GM19324 (cell line): ENCODE measurements around the gene CD46.
"Not testable (repeated sequence)": the region's sequence is repeated elsewhere in the genome, so short reads cannot be mapped to it uniquely, and the experiment has no call there.

Source experiments
- ATAC-seq: cut with Tn5 transposase; IDR thresholded peaks from one replicate; pipeline ENCODE4 v1.9.1; 2021; ENCODE audit warnings: mild to moderate bottlenecking, moderate library complexity; ENCODE audit not compliant: unreplicated experiment, low FRiP score

Gene CD46

DNA sequence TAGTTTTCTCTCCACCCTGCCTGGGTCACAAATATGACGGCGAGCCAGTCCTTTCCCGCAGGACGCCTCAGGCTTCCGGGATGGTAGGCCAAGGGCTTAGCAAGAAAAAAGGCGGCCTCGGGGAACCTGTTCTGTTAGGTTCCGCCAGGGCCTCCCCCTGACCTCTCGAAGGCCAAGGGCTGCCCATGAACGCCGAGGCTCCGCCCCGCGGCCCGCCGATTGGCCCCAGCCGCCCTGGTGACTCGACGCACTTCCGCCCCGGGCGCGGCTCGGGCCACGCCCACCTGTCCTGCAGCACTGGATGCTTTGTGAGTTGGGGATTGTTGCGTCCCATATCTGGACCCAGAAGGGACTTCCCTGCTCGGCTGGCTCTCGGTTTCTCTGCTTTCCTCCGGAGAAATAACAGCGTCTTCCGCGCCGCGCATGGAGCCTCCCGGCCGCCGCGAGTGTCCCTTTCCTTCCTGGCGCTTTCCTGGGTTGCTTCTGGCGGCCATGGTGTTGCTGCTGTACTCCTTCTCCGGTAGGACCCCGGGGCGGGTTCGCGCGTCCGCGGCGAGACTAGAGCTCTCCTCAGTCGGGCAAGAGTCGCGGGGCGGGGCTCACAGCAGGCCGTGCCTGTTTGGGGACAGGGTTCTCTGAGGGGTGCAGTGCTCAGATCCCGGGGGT, at the start of gene CD46:
TSS of gene CD46 (plus strand) at position 265 of the 666 bp plus-strand sequence. CDS start at position 424, 159 bp downstream.
- ATAC-seq, result peak; percentile 98

DNA sequence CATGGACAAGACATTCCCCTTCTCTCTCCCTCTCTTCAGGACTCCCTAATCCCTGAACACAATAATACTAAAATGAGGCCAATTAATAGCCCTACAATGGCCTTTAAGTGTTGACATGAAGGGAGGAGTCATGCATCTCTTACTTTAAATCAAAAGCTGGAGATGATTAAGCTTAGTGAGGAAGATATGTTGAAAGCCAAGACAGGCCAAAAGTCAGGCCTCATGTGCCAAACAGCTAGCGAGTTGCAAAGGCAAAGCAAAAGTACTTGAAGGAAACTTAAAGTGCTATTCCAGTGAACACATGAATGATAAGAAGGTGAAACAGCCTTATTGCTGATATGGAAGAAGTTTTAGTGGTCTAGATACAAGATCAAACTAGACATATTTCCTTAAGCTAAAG, 49.5 kb upstream of the CD46 start:
- ATAC-seq, result no peak

DNA sequence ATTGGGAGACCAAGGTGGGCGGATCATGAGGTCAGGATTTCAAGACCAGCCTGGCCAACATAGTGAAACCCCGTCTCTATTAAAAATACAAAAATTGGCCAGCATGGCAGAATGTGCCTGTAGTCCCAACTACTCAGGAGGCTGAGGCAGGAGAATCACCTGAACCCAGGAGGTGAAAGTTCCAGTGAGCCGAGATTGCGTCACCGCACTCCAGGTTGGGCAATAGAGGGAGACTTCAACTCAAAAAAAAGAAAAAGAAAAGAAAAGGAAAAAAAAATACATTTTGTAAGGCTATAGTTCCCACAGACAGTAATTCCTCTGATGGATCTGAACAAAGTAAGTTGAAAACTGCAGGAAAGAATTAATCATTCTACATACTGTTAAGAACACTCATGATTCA, 48.1 kb upstream of the CD46 start:
- no peak for ATAC-seq

DNA sequence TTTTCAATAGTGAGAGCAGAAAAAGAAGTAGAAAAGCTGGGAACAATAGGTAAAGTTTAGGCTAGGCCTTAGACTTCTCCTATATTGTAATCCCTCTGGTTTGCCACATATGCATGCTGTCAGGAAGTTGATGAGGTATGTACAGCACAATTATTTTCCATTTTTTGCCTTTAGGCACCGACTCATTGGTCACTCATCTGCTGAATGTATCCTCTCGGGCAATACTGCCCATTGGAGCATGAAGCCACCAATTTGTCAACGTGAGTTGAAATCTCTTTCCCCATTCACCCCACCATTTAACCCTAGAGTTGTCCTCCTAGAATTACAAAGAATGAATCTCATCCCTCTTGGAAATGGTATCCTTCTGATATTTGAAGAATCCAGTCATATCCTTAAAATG, 43.9 kb upstream of the CD46 start:
- ATAC-seq, result not testable (repeated sequence)

DNA sequence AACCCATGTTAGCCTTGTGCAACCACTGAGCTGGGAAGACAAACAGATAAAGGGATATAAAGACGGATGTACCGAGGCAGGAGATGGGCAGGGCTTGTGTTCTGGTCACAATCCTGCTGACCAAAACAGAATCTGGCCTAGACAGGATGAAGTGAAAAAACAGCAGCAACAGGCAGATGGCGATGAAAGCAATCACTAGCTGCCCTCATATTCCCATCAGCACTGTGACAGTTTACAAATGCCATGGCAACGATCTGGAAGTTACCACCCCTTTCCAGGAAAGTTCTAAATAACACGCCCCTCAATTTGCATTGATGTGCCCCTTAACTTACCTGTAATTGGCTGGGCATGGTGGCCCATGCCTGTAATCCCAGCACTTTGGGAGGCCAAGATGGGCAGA, 40.6 kb upstream of the CD46 start:
- no peak for ATAC-seq

DNA sequence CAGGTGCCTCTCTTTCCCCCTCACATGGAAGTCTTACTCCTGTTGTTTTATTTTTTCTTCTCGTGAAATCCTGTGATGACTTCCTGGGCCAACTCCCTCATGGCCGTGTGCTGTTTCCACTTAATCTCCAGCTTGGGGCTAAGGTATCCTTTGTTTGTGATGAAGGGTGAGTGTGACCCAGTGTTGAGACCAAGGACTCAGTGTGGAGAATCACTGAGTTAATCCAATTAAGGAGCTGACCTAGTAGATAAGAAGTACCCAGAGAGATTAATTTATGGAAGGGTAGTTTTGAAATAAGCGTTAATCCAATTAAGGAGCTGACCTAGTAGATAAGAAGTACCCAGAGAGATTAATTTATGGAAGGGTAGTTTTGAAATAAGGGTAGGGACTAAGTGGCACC, 39.2 kb upstream of the CD46 start:
- ATAC-seq, result not testable (repeated sequence)

DNA sequence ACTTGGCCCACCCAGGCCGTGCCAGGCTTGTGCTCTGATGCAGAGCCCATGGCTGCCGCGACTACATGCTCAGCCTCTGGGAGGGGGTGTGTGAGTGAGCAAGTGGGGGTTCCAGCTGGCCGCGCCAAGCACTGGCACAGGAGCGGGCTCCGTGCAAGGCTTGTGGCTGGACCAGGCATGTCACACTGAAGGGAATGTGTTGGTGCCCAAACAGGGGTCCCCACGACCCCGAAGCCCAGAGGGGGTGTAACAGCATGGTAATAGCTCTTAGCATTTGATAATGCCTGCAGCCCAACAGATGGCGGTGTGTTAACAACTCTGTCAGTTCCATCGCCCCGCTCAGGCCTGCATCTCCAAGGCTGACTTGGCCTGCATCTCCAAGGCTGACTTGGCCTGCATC, 38.3 kb upstream of the CD46 start:
- ATAC-seq, result no peak

DNA sequence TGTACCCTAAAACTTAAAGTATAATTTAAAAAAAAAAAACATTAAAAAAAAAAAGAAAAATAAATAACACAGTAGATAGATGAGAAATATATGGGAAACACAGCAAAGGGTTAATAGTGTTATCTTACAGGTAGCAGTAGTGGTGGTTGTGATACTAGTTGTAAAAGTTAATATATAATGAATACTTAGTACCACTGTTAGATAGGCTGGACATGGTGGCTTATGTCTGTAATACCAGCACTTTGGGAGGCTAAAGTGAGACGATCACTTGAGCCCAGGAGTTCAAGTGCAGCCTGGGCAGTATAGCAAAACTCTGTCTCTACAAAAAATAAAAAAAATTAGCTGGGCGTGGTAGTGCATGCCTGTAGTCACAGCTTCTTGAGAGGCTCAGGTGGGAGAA, 32.6 kb upstream of the CD46 start:
- ATAC-seq, result no peak

DNA sequence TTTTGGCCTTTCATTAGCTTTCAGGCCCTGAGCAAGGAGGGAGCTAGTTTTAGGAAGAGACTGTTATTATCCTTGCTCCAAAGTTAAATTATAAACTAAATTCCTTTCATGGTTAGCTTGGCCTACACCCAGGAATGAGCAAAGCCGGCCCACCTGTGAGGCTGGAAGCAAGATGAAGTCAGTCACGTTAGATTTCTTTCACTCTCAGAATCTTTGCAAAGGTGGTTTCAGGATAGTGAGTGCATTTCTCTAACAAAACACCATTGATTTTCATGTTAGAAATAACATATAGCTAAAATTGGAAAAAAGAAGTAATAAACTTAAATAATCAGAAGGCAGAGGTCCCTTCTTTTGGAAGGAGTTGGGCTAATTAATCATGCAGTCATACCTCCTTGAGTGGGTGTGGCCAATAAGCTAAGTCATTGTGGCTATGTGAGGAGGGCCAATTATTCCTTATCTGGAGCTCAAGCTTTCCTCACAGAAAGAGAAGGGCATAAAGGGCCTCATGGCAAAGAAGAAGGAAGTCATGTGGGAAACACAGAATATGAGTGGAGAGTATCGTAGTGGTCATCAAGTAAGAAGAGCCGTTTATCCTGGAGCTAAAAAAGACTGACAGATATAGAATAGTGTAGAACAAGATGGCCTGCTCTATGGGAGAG, 23.5 kb upstream of the CD46 start:
- not testable (repeated sequence) for ATAC-seq

DNA sequence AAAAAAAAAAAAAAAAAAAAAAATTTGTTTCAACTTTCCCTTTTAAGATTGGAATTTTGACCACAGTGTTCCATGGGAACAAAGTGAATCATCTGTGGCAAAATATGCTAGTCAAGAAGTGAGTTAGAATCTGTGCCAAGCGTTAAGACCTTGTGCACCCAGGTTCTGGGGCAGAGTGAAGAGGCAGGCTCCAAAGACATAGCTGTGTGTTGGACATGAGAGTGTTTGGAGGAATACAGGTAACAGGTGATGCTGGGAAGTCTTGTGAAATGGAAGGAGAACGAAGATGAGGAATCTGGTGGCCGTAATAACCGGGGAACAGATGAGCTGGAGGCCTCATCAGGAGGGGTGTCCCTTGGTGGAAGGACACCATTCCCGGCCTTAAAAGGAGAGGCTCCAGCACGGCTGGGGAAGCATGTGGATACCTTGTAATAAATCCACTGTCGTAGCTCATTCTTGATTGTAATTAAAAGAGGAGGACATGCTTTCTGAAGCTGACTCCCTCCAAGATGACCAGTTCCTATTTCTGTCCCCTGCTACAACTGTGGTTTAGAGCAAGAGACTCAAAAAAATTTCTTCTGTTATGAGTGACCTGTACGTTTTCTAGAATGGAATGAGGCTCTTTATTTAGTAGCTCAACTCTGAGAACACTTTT, 14.2 kb upstream of the CD46 start:
- ATAC-seq, result not testable (repeated sequence)

DNA sequence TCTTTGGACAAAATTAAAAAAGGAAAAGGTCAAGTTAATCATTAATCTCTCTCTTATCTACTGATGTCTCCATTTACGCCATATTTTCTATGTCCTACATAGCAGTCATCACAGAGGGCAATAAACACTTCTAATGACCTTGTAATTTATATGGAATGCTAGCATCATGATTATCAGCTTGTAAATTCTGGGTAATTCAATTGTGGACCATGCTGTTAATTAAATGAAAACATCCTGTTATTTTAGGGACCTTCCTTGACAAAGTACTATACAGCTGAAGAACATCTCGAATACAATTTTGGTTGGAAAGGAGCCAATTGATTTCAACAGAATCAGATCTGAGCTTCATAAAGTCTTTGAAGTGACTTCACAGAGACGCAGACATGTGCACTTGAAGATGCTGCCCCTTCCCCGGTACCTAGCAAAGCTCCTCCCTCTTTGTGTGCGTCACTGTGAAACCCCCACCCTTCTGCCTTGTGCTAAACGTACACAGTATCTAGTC, 13.6 kb upstream of the CD46 start:
- not testable (repeated sequence) for ATAC-seq

DNA sequence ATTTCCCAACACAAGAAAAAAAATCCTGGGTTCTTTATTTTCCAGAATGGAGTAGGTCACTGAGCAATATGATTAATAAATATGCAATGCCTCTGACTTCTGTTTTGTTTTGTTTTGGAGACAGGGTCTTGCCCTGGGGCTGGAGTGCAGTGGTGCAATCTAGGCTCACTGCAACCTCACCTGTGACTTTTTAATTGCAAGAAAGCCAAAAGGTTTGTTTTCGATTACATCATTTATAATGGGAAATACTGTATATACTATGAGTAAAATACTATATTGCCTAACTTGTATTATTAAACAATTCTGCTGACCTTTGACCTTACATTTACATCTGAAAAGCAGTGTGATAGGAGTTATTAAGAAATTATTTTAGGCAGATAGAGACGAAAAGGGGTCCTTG, 11.6 kb upstream of the CD46 start:
- no peak for ATAC-seq

DNA sequence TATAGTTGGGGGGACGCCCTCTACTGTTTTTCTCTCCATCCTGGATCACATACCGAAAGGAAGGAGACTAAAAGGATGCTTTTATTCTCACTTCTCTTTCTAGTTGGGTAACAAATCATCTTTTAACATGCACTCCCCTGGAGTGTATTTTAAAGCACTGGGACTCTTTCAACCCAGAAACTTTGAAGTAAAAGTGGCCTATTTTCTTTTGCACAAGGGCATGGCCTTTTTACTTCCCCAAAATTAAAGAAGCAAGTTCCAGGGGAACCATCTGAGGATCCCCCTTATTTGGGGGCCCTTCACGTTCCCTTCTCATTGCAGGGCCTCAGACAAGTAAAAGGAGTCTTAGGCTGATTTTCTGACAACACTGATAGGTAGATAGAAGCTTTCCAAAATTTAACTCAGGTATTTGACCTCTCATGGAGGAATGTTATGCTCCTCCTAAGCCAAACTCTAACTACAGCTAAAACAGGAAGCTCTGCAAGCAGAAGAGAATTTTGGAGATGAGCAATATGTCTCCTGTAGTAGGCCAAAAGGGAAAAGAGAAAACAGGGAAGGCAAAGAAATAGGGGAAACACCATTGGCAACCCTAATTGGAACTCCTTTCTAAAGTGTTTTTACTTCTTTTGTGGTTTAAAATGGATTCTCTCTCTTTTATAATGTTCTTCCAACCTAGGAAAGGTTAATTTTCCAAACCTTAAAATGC, 8.9 kb upstream of the CD46 start:
- no peak for ATAC-seq

DNA sequence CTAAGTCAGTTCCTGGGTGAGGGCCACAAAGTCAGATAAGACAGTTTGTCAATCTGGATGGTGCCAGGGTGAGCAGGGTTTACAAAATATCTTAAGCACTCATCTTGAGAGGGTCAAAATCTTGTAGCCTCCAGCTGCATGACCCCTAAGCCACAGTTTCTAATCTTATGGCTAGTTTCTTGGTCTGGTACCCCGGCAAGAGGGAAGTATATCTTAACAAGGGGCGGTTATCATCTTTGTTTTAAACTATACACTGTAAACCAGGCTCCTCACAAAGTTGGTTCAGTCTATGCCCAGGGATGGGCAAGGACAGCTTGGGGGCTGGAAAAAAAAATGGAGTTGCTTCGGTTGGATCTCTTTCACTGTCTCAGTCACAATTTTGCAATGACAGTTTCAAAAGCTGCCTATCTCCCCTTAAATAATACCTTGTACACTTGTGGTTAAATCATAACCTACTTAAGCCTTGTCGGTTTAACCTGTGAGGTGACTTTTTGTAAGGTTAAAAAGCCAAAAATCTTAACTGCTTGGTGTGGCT, 7.8 kb upstream of the CD46 start:
- no peak for ATAC-seq

DNA sequence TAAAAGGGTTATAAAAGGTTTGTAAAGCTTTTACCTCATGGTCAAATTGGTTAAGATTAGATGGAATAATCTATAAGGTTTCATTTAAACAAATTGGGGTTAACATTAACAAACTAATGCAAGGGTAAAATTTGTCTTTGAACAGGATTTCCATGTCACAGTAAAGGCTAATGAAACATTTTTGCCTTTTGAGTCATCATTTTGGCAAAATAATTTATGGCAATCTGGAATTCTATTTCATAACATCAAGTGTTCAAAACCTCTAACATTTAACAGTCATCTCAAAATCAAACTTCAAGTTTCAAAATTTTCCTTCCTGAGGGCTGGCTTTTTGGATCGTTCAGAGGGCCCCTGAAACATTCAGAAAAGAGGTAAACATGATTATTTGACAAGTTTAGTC, 6.6 kb upstream of the CD46 start:
- no peak for ATAC-seq

DNA sequence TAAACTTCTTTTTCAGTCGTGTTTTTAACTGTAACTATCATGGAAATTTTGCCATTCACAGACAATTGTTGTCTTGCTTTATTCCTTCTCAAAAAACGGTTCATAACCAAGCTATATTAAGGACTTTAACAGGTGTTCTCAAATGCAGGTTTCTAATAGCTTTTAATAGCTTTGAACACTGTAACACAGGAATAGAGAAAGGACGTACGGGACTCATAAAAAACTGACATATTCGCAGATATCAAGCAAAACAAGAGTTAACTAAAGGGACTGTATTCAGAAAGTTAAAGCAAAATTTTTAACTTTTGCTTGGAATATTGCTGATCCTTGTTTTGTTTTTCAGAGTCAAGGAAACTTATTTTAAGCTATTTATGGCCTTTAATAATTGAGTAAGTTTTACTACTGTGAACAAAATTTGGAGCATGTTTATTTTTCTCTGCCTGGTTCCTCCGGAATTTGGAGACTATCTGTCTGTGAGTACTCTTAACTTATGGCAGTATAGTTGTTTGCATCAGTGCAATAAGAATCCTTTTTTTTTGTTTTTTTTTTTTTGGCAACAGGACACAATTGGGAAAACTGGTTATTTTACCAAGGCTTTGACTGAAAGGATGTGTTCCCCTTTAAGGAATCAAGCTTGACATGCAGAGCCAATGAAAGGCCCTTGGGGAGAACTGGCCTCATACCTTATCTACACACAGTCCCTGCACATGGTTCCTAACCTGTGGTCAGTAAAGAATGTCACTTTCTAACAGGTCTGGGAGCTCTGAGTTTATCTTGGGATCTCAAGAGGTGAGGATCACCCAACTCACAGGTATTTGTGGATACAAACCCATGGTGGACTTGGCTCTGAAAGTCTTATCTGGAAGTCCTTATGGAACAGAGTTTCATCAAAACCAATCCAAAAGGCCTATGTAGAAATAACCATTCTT, 5.8 kb upstream of the CD46 start:
- no peak for ATAC-seq

DNA sequence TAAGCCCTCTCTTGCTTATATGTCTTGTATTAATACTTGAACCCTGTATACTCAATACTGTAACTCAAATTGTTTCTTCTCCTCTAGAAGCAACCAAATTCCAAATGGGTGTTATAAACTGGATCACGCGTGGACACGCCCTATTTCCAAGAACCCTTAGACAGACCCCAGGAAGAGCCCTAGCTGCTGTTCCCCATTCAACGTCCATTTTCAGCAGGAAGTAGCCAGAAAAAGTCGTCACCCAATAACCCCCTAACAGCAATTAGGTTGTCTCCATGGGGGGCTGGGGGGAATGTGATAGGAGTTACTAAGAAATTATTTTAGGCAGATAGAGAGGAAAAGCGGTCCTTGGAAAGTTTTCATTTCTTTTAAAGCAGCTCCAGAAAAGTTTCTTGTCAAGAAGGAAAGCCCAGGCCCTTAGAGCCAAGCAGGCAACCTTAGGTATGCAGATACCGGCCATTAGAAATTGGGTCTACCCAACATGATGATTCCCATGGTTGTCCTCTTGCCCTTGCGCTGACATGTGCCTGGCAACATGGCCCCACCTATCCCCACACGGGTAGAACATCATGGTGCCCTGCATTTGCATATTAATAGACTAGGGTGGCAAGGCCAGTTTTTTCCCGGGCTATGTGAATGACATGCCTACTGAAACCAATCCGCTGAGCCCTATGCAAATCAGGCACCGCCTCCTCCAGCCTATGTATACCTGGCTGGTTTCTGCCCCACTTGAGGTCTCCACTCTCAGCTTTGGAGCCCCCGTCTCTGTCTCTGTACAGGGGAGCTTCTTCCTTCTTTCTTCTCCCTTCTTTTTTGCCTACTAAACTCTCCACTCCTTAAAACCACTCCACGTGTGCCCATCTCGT, 4.0 kb upstream of the CD46 start:
- ATAC-seq, result no peak

DNA sequence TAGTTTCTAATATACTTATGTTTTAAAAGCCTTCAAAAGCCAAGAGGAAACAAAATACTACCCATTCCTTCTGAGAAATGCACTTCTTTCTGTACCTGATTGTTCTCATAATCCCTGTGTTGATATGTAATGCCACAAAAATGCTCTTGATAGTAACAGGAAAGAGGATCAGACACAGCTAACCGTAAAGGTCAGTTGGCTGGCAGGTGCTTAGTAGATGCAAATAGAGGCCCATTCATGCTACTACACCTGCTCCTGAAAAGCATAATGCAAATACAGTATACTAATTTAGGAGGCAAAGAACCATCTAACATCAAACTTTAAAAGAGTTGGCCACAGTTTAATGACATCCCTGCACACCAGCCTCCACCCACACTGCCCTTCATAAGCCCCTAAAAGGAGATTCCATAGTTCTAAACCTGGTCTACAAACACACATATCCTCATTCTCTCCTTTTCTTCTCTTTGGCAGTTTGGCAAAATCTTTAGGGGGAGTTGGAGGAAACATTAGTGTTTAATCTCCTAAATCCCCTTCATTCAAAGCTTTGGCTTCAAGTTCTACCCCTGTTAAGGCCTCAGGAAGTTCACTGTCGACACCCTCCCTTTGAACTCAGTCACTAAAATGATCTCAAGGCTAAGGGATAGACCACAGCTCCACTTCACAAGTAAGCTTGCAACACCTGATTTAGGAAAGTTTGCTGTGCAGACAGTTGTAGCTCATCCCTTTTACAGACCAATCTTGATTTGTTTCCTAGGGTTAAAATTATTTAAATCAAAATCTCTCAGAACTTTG, 2.9 kb upstream of the CD46 start:
- ATAC-seq, result no peak
